Measurements from ENCODE around the gene ZNF710.

The ZNF710 gene

DNA sequence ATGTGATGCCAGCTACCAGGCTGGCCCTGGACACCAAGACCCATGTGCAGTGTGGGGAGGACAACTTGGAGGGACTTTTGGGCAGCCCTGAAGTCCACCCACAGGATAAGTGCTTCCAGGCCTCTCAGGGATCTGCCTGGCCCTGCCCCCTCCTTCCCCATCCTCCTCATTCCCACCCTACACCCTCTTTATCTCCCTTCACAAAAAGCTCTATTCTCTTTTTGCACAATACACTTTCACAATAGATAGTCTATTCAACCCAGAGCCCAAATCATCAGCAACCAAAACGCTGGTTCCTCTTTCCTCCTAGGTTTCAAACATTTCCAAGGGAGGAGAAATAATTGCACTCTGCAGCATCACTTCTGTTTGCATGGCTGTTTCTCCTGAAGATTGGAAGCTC is 7.8 kb upstream of the ZNF710 start:
- DNase-seq (ENCODE audit: low read depth): no peak

DNA sequence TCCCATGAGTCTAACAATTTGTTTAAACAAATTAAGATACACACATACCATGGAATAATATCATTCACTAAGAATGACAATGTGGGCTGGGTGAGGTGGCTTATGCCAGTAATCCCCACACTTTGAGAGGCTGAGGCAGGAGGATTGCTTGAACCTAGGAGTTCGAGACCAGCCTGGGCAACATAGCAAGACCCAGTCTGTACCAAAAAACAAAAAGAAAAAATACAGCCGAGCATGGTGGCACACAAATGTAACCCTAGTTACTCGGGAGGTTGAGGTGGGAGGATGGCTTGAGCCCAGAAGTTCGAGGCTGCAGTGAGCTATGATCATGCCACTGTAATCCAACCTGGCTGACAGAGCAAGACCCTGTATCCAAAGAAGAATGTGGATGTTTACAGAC is 4.0 kb upstream of the ZNF710 start:
- no peak for DNase-seq (ENCODE audit: low read depth)

DNA sequence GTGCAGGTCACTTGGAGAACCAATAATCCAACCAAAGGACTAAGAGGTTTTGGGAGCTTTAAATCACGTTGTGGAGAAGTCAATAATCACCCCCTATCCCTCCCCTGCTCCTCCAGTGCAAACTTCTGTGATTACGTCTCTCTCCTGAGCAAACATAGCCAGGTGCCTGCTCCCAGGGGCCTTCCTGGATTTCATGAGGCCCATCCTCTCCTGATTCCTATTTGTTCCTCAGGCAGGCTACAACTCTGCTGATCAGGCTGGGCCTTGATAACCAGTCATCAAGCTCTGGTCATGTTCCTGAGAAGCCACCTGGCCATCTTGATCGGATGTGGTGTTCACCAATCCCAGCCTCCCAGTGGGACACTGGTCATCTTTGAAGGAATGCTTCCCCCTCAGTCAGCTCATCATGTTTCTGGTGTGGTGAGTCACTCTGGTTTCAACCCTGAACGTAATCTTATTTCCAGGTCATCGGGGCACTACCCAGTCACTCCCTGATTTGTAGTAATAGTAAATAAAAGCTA is 2.9 kb upstream of the ZNF710 start:
- peak; percentile 28 for DNase-seq (ENCODE audit: low read depth)

DNA sequence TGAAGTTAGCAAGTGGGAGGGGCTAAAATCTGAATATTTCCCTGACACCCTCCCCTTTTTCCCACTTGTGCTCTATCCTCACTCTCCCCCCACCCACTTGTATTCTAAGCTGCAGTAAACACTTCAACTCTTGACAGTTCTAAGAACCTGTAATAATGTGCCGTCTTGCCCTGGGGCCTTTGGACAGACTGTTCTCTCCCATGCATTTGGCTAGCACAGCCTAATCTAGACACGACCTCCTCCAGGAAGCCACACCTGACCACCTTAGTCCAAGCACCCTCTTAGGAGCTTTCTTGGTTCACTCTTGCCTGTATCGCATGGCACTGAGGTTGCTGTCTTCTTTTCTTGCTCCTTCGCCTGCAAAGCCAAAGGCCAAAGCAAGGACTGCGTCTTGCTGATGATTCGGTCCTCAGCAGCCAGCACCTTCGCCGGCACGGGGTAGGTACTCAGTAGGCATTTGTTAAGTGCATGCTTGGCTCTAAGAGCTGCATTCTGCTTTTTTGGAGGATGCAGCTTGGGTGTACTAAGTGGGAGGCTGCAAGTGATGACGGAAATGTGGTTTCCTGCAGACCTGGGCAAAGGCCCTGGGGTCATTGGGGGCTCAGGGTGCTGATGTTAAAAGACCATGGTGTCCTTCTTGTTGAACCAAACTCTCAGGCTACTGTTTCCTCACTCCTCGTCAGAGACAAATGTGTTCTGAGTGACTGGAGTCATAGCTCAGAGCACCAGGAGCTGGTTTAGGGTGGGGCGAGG is 2.0 kb upstream of the ZNF710 start:
- DNase-seq (ENCODE audit: low read depth): no peak

DNA sequence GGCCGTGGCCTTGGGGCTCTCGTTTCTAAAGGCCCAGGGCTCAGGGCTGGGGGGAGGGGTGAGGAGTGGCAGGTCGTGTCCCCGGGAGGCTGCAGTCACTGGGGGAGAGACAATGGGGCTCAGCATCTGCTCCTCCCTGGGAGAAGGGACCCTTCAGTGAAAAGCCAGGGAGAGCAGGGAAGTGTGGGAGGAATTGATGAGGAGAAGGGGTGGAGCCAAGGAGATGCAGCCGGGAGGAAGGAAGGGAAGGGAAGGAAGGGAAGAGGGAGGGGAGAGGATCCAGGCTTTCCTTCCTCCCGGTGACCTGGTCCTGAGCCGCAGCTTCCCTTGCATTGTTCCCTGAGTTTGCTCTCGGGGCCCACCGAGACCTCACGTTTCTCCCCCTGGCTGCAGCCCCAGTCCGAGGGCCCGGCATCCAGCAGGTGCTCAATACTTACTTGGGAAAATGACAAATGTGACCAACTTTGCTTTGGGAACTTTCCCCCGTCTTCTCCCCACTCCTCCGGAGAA is 1.4 kb upstream of the ZNF710 start:
- peak; percentile 10 for DNase-seq (ENCODE audit: low read depth)

DNA sequence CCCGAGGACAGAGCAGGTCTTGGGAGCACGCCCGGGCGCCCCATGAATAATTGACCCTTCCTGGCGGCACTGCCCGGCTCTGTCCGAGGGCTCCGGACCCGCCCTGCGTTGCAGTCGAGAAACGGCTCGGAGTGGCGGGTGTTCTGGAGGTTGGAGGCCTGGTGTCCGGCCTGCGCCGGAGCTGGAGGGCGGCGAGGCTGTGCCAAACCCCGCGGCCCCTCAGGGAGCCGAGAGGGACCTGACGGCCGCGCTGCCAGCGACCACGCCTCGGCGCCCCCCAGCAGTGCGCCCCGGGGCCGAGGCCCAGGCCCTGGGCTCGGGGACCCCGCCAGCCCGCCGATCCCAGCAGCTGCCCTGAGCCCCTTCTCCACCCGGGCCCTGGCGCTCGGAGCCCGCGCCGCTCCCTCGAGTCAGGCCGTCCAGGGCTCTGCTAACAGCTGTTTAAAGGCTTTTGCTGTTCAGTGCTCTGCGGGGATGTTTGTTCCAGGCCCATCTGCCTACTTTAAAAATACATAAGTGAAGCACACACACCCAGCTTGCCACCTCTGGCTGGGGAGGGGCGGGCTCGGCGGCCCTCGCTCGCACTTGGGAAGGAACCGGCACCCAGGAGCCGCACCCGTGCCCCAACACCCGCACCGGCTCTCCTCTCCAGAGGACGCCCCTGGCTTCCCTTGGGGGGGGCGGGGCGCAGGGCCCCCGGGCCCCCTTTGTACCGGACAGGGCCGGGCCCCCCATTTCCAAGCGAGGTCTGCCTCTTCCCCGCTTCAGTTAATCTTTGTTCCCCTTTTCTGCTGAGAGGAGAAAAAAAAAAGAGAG is 730 bp upstream of the ZNF710 start:
- DNase-seq (ENCODE audit: low read depth): peak; percentile 7

DNA sequence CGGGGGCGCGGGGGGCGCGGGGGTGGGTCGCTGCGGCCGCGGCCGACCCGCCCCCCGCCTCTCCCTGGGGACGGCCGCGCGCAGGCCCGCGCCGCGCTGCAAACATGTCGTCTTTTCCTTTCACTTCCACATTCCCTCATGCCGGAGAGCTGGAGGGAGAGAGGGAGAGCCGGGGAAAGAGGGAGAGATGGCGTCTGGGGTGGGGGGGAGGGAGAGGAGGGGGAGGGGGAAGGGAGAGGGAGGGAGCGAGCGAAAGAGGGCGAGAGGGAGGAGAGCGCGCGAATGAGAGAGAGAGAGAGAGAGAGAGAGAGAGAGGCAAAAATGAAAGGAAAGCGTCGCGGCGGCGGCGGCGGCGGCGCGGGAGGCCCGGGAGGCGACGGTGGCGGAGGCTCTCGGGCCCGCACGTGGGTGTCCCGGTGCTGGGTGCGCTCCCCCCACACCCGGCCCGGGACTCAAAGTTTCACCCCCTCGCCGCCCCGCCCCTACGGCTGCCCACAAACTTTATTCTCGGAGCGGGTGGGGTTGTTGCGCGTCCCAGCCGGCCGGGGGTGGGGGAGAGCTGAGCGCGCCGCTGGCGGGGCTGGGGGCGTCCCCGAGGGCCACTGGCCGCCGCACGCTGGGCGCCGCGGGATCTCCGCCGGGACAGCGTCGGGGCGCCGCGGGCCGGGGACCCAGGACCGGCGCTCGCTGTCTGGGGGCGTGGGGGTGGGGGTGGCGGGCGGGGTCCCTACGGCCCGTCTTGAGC is 731 bp downstream of the ZNF710 start:
- peak; percentile 19 for DNase-seq (ENCODE audit: low read depth)

DNA sequence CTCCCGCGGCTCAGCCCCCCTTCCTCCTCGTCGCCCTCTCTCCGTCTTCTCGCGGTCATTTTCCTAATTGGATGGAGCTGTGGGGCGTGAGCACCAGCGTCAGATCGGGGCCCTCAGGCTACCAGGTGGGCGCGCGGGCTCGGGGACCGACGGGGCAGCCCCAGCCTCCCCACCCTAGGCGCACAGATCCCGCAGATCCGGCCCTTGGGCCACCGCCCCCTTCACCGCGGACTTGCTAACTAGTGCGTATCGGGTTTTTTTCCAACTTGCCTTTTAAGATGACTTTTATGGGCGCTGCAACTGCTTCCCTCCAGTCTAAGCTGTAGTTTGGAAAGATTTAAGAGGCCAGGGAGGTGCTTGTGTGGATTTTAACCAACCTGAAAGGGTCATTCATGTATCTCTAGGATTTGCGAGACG is 1.3 kb downstream of the ZNF710 start:
- DNase-seq (ENCODE audit: low read depth): peak; percentile 11

DNA sequence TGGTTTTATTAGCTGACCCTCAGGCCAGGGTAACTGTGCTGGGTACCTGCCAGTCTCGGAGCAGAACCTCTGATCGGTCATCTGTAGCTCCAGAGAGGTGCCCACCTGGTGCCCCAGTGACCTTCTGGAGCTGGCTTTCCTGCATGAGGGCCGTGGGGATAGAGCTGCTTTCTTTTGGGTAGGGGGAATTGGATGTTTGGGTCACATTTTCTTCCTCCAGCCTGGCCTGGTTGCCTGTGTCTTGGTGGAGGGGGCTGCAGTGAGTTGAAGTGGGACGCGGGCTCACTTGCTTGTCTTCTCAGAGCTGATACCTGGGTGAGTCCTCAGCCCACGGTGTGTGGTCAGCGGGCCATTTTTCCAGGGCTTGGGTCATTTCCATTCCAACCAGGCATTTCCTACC is 2.6 kb downstream of the ZNF710 start:
- DNase-seq (ENCODE audit: low read depth): no peak

DNA sequence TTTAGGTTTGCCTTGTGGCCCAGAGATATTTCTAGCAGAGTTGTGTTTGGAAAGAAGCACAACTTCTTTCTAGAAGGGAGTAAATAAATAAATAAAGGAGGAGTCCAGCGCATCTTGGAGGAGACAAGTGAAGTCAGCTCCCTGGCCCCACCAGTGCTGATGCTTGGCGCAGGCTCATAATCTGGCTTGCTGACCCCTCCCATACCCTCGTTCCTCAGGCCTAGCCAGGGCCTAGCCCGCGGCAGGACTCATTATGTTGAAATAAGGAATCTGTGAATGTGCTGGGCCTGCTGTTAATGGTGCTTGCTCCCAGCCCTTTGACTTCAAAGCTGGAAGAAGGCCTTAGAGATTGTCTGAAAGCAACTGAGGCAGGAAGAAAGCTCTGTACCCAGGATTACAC is 3.1 kb downstream of the ZNF710 start:
- DNase-seq (ENCODE audit: low read depth): no peak

DNA sequence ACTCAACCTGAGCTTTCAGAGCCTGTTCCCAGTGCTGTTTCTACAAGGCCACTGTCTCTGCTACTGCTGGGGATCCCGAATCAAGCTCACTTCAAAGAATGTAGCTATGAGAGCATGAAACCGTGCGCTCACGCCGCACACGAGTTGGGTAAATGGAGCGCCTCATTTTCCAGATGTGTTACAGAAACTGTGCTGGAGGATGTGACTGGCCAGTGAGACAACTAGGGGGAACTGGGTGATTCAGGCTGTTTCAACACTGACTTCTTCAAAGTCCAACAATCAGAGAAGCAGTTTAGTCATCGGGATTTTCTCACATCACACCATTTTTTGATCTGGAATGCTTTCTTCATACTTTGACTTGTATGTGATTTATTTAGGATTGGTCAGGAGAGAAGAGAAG is 3.5 kb downstream of the ZNF710 start:
- DNase-seq (ENCODE audit: low read depth): peak; percentile 93

DNA sequence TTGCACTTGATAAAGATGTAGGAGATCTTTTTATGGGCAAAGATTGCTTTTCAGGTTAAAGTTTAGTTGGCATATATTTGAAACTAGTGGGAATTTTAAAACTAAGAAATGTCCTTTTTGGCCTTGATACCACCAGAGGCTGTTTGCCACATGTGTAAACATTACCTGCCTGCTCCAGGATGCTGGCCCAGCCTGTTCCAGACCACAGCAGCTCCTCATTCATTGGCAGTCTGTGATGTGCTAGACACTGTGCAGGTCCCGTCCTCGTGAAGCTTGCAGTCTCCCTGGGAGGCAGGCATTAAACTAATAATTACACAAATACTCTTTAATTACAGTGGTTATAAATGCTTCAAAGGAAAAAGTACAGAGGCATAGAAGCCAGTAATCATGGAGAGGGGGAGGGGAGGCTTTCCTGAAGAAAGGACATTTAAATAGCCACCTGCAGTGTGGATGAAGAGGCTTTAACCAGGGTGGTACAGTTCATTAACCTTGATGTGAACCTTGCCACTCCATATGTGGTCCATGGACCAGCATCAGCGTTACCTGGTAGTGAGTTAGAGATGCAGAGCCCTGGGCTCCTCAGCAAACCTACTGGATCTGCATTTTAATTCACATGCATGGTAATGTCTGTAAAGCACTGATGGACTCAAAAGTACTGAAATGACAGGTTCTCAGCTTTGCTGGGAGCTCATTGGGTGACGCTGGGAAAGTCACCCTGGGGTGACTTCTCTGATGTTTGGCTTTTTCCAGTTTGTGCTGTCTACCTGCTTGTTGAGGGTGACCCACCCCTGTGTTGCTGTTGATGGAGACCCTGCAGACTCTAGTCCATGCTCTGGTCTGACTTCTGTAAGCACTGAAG is 5.3 kb downstream of the ZNF710 start:
- DNase-seq (ENCODE audit: low read depth): no peak

DNA sequence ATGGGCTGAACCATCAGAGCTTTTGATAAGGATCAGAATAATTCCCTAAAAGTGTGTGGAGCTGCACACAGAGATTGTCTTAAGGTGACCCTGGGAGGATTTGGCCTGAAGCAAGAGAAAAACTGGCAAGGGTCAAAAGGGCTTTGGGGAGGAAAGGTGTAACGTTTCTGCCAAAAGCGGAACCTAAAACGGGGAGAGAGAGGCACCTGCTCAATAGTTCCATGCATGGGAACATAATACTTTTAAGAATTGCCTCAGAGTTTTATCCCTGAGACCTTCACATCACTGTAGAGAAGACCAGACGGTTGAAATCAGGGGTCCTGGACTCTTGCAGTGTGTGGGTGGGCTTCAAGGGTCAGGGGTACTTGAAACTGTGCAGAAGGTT is 5.9 kb downstream of the ZNF710 start:
- no peak for DNase-seq (ENCODE audit: low read depth)

DNA sequence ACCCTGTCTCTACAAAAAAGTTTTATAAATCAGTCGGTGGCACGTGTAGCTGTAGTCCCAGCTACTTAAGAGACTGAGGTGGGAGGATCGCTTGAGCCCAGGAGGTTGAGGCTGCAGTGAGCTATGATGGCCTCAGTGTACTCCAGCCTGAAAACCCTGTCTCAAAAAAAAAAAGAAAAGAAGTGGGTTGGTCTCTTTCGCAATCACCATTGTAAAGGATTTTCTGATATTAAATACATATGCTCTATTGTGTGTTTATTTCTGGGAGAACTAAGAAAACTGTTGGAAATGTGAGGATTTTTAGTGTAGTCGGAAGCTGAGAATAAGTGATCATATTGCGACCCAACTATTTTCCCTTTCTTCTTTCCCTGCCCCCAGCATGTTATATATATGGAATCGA is 7.5 kb downstream of the ZNF710 start:
- DNase-seq (ENCODE audit: low read depth): no peak

DNA sequence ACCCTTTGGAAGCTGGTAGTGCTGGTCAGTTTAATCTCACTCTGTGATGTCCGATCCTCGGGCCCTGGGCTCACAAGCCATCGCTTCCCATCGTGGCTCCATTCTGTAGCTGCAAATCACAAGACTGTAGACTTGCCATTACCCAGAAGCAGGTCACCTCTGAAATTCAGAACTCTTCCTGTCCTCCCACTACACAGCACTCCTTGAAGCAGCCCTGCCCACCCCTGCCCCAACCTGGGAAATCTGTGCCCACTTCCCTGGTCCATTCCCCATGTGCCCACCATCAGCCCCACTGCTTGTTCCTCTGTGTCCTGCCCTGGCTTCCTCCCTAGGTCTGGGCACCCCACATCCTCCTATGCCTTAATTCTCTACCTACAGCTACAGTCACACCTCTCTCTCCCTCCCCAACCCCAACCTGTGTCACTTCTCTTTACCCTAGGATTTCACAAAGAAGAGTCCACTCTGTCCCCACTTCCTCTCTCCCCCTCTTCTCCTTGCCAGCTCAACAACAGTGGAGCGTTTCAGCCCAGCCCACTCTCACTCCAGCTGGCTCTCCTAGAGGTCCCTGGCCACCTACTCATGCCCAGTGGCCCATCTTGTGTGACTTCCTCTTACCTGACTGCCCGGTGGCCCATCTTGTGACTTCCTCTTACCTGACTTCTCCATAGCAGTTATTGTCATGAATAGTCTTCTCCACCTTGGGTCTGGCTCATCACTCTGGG is 8.3 kb downstream of the ZNF710 start:
- DNase-seq (ENCODE audit: low read depth): no peak

DNA sequence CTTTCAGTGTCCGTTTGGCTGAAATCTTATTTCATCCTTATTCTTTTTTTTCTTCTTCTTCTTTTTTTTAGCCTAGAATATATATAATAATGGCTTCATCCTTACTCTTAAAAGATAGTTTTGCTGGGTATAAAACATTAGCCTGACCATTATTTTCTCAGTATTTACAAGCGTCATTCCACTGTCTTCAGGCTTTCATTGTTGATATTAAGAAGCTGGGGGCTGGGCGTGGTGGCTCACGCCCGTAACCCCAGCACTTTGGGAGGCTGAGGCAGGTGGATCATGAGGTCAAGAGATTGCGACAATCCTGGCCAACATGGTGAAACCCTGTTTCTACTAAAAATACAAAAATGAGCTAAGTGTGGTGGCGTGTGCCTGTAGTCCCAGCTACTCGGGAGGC is 10.6 kb downstream of the ZNF710 start:
- no peak for DNase-seq (ENCODE audit: low read depth)

DNA sequence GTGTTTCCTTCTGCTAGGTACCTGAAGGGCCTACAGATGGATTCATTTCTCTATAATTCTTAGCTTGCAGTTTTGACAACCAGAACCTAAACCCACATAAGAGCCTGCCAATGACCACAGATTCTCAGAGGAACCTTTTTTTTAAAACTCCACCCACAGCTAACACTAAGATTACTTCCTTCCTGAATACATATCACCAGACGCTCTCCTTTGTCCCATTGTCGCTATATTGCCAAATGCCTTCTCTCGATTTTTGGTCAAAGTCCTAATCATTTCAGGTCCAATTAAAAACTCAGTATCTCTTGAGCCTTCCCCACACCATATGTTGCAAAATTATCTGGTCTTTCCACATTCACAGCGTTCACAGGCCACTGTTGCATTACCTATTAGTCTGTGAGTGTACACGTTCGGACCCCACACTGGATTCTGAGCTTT is 12.4 kb downstream of the ZNF710 start:
- no peak for DNase-seq (ENCODE audit: low read depth)

DNA sequence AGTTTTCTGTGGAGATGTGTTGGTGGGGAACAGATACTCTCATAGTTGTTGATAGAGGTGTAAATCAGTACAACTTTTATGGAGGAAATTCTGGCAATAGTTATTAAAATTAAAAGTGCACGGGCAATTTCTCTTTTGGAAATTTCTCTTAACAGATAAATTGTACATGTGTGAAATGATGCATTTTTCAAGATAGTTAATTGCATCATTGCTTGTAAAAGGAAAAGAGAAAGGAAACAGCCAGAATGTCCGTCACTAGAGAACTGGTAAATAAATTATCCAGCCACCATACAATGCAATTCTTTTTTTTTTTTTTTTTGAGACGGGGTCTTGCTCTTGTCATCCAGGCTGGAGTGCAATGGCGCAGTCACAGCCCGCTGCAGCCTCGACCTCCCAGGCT is 14.2 kb downstream of the ZNF710 start:
- no peak for DNase-seq (ENCODE audit: low read depth)

DNA sequence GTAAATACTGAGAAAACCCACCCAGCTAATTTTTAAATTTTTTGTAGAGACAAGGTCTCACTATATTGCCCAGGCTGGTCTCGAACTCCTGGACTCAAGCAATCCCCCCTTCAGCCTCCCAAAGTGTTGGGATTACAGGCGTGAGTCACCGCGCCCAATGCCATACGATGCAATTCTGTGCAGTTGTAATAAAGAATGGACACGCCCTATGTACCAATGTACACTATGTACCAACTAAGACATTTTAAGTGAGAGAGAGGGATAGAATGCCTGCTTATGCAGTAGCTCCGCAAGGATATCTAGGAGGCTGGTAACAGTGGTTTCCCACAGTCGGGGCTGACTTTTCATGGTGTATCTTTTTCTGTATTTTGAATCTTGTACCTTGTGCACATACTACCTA is 14.6 kb downstream of the ZNF710 start:
- DNase-seq (ENCODE audit: low read depth): no peak

DNA sequence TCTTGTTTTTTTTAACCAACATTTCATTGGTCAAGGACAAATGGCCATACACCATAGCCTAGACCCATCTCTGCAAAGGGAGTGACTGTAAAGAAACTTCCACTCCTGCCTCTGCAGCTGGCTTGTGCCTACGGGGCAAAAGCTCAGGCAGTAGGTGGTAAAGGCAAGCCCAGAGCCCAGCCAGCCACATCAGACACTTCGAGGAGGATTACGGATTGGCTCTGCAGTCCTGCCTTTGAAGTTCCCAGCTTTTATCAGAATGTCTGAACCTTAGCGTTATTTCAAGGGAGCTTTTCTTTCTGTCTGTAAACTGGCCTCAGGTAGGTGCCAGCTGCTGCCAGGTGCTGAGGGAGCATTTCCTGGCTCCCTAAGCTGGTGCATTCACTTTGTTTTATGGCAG is 15.6 kb downstream of the ZNF710 start:
- DNase-seq (ENCODE audit: low read depth): no peak
